Body of pancreas (tissue), 4 donors: ENCODE data around the gene ADAMTSL3. TPM values are rescaled to one million over a fixed set of nuclear protein-coding genes. Genes with fewer than 3 reads are reported as not detected.

Source experiments
- ATAC-seq: fragments of 150-250 bp; one replicate; pipeline ENCODE4 v1.9.1; 2016
- DNase-seq, 4 donors: peaks; one replicate each; pipeline ENCODE4 v3.0.0-alpha.2; 2019
- H3K27ac ChIP-seq, 4 donors: fragments of 200-600 bp; sonication (generic); 1 replicate in 3 of 4; 2 replicates in 1 of 4; pipeline versions ENCODE4 v1.5.1 to v1.6.1; 2016 to 2019; ENCODE audit warnings: mild to moderate bottlenecking in 1 of 4, mixed read lengths in 1 of 4, moderate library complexity in 1 of 4
- H3K27me3 ChIP-seq, 2 donors: fragments of 200-600 bp; sonication (generic); one replicate each; pipeline ENCODE4 v1.6.0; 2016; ENCODE audit warnings: mild to moderate bottlenecking in 1 of 2
- H3K36me3 ChIP-seq, 2 donors: fragments of 200-600 bp; sonication (generic); replicated peaks in 1 of 2; 2 replicates each; pipeline ENCODE4 v1.5.1; 2016; ENCODE audit warnings: low read depth in 2 of 2; ENCODE audit not compliant: insufficient read depth in 1 of 2
- H3K4me1 ChIP-seq: fragments of 200-600 bp; sonication (generic); one replicate; pipeline ENCODE4 v1.6.0; 2016
- H3K4me3 ChIP-seq, 2 donors: fragments of 200-600 bp; sonication (generic); 1 replicate in 1 of 2; 2 replicates in 1 of 2; pipeline ENCODE4 v1.5.1; 2016 to 2019
- H3K9me3 ChIP-seq, 3 donors: fragments of 200-600 bp; sonication (generic); 1 replicate in 2 of 3; 2 replicates in 1 of 3; pipeline ENCODE4 v1.5.1; 2016
- POLR2A ChIP-seq, 3 donors: fragments of 450-650 bp; IDR thresholded peaks; one replicate each; pipeline ENCODE4 v1.6.1; 2016; ENCODE audit warnings: antibody characterized with exemption in 3 of 3, mild to moderate bottlenecking in 2 of 3
- WGBS, 2 donors: methylation state at CpG; one replicate each; pipeline ENCODE4 v1.1.5; 2017; 5-methylcytosine and 5-hydroxymethylcytosine counted together
- intact Hi-C: fragments of 100-400 bp; cut with DNase I; formaldehyde crosslinking; loops from one replicate; pipeline ENCODE4 v1.15.1; 2023
- total RNA-seq, 2 donors: library from RNA; depleted of rRNA; stranded (reverse); fragments of >200 nt; gene quantifications; one replicate each; pipeline ENCODE4 v1.1.0, GENCODE V29; 2016
- TF ChIP-seq, protein P1 (sequence below), 7 experiments: fragments of 450-650 bp in 4 of 7; fragments of 200-600 bp in 3 of 7; sonication (generic) in 3 of 7; IDR thresholded peaks; one replicate each; pipeline ENCODE4 v1.5.1; 2016 to 2019; ENCODE audit warnings: antibody characterized with exemption in 7 of 7

ADAMTSL3 gene
- total RNA-seq, 2 donors from 2014 or later: 7.8 to 10.2 TPM

DNA sequence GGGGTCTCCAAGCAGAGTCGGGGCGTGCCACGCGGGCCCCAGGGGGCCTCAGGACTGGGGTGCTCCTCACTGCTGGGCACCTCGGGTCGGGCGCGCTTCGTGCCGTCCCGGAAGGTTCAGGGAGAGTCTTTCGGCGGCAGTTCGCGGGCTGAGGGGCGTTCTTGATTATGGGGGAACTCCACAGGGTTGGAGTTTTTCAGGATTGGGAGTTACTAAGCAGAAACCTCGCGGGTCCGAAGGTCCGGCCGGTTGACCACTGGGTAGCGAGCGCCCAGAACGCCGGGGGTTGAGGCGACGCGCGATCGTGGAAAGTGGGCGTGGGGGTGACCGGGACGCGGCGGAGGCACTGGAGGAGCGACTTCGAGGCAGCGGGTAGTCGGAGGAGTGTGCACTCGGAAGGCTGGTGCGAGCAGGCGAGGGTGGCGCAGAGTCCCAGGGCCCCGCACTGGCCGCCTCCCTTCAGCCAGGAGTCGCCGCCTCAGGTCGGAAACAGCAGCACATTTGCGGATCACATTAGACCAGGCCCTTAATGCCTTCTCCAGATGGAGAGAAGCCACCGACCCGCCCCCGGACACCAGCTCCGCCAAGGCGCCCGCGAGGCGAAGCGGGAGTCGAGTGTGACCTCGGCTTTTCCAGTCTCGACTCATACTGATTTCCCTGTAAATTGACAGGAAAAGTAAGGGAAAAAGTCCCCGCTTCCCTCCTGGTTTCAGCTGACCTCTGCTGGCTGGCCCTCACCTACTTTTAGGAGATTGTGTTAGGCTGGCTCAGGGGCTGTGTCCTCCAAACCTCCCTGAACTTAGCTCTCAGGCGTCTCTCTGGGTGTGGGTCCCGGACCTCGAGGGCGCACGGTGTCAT lies 685 bp downstream of the ADAMTSL3 start:
- WGBS, 2 donors: 15 to 35% methylated on average over 22 to 66 of the region's 67 CpGs
- Histone ChIP-seq H3K9me3 (no peaks in the 10 kb centered on the region), H3K36me3 (no peaks in the 10 kb centered on the region), H3K4me1 (peaks cover 60% of the 10 kb centered on the region), H3K27ac (peak overlapping the region; percentile 58 to 75 (median 68)), H3K27me3 (no peaks in the 10 kb centered on the region), H3K4me3 (peak overlapping the region; percentile 26 to 41)
- DNase-seq: peak; percentile 44 to 65 (median 56)
- peak in 1 of 3 donors; percentile 45 for TF ChIP-seq POLR2A (IDR thresholded peaks at IDR 0.05)
- TF ChIP-seq, protein P1, sequence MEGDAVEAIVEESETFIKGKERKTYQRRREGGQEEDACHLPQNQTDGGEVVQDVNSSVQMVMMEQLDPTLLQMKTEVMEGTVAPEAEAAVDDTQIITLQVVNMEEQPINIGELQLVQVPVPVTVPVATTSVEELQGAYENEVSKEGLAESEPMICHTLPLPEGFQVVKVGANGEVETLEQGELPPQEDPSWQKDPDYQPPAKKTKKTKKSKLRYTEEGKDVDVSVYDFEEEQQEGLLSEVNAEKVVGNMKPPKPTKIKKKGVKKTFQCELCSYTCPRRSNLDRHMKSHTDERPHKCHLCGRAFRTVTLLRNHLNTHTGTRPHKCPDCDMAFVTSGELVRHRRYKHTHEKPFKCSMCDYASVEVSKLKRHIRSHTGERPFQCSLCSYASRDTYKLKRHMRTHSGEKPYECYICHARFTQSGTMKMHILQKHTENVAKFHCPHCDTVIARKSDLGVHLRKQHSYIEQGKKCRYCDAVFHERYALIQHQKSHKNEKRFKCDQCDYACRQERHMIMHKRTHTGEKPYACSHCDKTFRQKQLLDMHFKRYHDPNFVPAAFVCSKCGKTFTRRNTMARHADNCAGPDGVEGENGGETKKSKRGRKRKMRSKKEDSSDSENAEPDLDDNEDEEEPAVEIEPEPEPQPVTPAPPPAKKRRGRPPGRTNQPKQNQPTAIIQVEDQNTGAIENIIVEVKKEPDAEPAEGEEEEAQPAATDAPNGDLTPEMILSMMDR (IDR thresholded peaks at IDR 0.05): peak in 2 of 7 experiments; percentile 6 to 20
- intact Hi-C loops: no loop called here
- ATAC-seq: peak; percentile 31

DNA sequence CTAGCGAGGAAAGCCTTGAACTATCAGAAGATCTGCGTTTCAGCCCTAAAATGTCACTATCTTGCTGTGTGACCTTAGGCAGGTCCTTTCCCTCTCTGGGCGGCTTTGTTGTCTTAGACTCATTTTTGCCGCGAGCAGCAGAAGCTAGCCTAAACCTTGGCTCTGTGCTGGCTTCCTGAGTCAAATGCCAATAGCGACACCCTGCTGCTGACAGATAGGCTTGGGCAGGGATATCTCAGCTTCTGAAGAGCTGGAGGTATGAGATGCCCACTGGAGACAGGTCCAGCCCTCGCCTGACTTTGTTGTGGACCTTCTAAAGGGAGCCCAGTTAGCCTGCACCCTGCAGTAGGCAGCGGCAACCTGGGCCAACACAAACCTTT lies 1.3 kb downstream of the ADAMTSL3 start:
- intact Hi-C loops: no loop called here
- 74 to 79% methylated on average over 8 of the region's 8 CpGs for WGBS, 2 donors
- H3K27me3 ChIP-seq: no peaks in the 10 kb centered on the region
- no peaks in the 10 kb centered on the region for H3K9me3 ChIP-seq
- peak overlapping the region in 3 of 4 donors; percentile 58 to 75 (median 73) for H3K27ac ChIP-seq
- no peak for DNase-seq
- TF ChIP-seq, protein P1 (IDR thresholded peaks at IDR 0.05): no peak
- no peak for TF ChIP-seq POLR2A (IDR thresholded peaks at IDR 0.05)
- no peak overlapping the region for H3K4me3 ChIP-seq
- H3K4me1 ChIP-seq: peaks cover 64% of the 10 kb centered on the region
- ATAC-seq: no peak
- H3K36me3 ChIP-seq: no peaks in the 10 kb centered on the region

DNA sequence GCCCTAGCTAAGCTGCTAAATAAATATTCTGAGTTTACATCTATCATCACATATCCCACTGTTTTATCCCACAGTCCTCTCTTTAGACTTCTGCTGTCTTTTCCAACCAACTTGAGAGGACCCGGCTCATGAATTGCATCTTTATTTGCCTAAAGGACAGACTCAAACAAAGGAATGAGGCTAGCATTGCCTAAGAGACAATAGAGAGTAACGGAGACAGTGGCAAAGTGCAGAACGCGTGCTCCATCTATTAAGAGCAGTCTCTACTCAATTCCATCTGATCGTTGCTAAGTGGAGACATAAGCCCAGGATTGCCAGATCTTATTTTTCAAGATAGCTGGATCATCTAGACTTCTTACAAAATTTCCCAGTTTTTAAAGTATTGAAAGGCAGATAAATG lies 2.3 kb downstream of the ADAMTSL3 start:
- 72 to 75% methylated on average over 5 of the region's 5 CpGs for WGBS, 2 donors
- no peaks in the 10 kb centered on the region for H3K27me3 ChIP-seq
- TF ChIP-seq POLR2A (IDR thresholded peaks at IDR 0.05): no peak
- TF ChIP-seq, protein P1 (IDR thresholded peaks at IDR 0.05): no peak
- peak overlapping the region in 1 of 4 donors; percentile 18 for H3K27ac ChIP-seq
- H3K4me1 ChIP-seq: peaks cover 64% of the 10 kb centered on the region
- DNase-seq (no peak), ATAC-seq (no peak)
- intact Hi-C loops: no loop called here
- H3K4me3 ChIP-seq: no peak overlapping the region
- H3K36me3 ChIP-seq: no peaks in the 10 kb centered on the region
- H3K9me3 ChIP-seq: no peaks in the 10 kb centered on the region

DNA sequence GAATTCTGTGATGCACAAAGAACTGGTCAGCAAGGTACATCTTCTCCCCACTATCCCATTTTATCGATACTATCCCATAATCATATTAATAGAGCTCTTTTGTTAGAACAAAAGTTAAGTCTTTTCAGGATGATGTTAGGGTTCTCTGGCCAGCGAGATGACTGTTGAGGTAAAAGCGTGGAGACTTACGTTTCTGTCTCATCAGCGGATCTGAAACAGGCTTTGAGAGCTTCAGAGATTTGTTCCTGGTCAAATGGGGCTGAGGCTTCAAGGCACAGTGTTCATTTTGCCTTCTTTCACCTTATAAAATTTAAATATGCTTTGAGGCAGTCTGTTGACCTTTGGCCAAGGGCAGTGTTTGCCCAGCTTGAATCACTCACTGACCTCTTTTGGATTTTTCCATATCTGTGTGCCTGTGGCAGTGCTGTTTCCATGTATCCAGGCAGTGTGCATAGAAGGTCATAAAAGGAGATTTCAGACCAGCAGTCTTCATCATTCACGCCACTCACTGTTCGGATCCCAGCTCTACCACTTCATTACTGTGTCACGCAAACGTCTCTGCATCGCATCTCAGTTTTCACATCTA lies 3.1 kb downstream of the ADAMTSL3 start:
- Histone ChIP-seq H3K4me3 (no peak overlapping the region), H3K36me3 (no peaks in the 10 kb centered on the region), H3K27me3 (no peaks in the 10 kb centered on the region), H3K9me3 (no peaks in the 10 kb centered on the region), H3K4me1 (peaks cover 64% of the 10 kb centered on the region), H3K27ac (peak overlapping the region in 3 of 4 donors; percentile 5 to 34 (median 11))
- TF ChIP-seq, protein P1 (IDR thresholded peaks at IDR 0.05): no peak
- no peak for TF ChIP-seq POLR2A (IDR thresholded peaks at IDR 0.05)
- DNase-seq: peak in 3 of 4 donors; percentile 56 to 59 (median 58)
- no peak for ATAC-seq
- WGBS, 2 donors: 55 to 61% methylated on average over 10 of the region's 10 CpGs
- intact Hi-C loops: no loop called here
